AG09319 (cell line): ENCODE data around the gene STAMBPL1.

Source experiments
- DNase-seq: peaks from one replicate; pipeline ENCODE4 v3.0.0-alpha.2; 2010; ENCODE audit warnings: low read depth; ENCODE audit errors: extremely low read depth
- TF ChIP-seq, protein P1 (sequence below): IDR thresholded peaks from 2 replicates; pipeline ENCODE4 v1.5.1; 2011; ENCODE audit warnings: low read depth, mild to moderate bottlenecking, inconsistent platforms, low read length, moderate library complexity

The STAMBPL1 gene

DNA sequence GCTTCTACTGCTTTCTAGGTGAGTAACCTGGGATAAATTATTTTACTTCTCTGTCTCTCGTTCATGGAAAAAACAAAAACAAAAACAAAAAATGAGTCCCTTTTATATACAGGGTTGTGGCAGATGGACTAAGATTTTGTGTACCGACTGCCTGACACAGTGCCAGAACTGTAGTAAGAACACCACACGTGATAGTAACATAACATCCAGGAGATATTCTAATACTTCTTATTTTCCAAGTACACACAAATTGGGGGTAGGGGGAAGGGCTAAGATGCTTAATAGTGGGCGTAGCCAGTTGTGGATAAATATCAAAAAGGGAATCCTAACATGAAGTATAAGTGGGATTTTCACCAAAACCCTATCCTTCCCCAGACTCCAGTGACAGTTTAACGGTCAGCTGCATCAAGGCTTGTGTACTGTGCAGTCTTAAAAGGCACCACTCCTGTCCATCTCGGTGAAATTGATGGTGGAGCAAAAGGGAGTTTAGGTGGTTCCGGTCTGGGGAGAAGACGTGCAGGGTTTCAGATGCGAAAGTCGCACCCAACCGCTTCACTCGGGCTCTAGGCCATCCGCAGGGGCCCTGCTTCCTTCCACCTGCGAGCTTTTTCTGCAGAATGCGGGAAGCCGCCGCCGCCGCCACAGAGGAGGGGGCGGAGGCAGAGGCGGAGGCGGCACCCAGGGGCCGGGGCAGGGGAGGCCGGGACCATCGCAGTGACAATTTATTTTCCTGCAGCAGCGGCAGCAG, at the start of gene STAMBPL1:
Gene STAMBPL1 (plus strand): TSS at position 712 of the 748 bp plus-strand sequence. CDS start 21,464 bp downstream, outside the sequence.
- DNase-seq = no peak
- TF ChIP-seq, protein P1, sequence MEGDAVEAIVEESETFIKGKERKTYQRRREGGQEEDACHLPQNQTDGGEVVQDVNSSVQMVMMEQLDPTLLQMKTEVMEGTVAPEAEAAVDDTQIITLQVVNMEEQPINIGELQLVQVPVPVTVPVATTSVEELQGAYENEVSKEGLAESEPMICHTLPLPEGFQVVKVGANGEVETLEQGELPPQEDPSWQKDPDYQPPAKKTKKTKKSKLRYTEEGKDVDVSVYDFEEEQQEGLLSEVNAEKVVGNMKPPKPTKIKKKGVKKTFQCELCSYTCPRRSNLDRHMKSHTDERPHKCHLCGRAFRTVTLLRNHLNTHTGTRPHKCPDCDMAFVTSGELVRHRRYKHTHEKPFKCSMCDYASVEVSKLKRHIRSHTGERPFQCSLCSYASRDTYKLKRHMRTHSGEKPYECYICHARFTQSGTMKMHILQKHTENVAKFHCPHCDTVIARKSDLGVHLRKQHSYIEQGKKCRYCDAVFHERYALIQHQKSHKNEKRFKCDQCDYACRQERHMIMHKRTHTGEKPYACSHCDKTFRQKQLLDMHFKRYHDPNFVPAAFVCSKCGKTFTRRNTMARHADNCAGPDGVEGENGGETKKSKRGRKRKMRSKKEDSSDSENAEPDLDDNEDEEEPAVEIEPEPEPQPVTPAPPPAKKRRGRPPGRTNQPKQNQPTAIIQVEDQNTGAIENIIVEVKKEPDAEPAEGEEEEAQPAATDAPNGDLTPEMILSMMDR = no peak

DNA sequence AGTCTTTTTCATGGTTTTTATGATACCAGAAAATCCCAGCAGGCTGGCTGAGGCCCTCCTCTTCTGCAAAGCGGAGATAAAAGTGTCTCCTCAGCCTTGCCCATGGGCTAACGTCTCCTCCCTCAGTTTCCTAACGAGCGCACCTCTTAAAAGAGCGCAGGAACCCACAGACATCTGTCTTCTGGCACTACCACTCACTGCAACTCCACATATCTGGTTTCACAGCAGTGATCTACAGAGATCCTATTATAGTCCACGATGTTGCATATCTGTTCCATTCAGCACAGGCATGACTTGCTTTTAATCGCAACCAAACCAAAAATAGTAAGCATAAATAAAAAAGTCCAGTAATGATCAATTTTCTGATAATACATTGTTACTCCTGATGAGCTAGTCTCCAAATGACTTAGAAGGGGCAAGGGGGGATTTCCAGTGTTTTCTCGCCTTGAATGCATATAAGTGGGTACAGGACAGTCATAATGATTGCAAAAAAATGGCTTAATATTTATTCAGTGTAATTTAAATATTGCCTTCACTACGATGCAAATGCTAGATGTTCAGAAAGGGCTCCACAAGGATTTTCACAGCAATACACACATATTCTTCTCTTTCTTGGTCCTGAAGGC, 49.3 kb upstream of the STAMBPL1 start:
- TF ChIP-seq, protein P1 = no peak
- DNase-seq = no peak

DNA sequence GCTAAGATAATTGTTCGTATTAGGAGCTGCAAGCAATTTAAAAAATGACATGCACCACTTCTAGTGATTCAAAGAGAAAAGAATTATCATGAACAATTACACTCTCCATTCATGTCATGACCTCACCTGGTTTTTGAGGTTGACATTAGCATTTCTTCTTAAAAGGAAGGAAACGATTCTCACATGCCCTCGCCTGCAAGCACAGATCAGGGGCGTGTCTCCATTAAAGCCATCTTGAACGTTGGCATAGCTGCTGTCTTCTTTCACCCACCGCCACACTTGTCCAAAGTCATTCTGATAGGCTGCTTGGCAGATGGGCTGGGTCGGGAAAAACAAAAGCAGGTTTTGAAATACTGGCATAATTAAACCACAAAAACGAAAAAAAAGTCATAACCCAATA, 48.3 kb upstream of the STAMBPL1 start:
- TF ChIP-seq, protein P1 = no peak
- DNase-seq = no peak

DNA sequence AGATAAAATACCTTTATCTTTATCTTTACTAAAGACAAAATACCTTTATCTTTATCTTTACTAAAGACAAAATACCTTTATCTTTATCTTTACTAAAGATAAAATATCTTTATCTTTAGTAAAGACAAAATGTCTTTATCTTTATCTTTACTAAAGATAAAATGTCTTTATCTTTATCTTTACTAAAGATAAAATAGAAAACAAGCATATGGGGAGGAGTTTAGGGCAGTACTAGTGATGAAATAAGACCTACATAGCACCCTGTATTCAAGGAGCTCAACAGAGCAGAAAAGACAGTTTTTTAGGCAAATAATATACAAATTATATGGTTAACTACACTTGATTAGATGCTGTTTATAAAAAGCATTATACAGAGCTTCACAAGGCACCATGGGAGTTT, 47.7 kb upstream of the STAMBPL1 start:
- no peak for DNase-seq
- TF ChIP-seq, protein P1 = no peak

DNA sequence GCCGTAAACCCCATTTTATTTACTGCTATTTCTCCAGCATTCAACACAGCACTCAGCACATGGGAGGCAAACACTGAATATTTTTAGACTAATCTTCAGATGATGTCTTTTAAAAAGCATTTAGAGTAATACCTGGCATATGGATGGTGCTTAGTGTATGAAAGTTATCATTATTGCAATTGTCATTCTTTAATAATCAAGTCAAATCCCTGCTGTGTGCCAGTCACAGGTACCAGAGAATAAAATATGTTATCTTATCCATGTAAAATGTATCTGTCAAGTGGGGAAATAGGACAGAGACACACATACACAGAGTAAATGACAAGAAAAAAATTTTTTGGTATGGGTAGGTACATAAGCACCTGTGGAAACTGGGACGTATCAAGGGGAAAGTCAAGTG, 46.9 kb upstream of the STAMBPL1 start:
- TF ChIP-seq, protein P1 = no peak

DNA sequence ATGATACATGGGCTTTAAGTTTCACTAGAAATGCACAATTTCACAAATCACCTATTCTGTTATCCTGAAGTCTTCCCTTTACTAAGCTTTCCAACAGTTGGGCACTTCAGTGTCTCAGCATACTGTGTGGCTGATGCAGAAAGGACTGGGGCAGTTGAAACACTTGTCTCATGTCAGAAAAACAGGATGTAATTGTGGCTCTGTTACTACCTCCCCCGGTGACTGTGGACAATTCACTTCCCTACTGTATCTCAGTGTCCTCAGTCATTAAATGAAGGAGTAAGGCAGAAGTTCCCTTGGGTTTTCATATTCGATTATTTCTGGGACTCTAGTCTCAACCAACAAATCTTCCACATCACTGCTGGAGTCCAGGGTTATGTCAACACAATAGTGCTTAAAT, 46.3 kb upstream of the STAMBPL1 start:
- no peak for DNase-seq

More for the DNA sequence above, 46.9 kb upstream of the STAMBPL1 start:
- DNase-seq = no peak

More for the DNA sequence above, 46.3 kb upstream of the STAMBPL1 start:
- TF ChIP-seq, protein P1 = no peak
